Activated T-cell treated with anti-CD3 and anti-CD28 coated beads for 4 hours (primary cell): ENCODE measurements around the gene DPEP1.
"Not testable (repeated sequence)": the region's sequence is repeated elsewhere in the genome, so short reads cannot be mapped to it uniquely, and the experiment has no call there.

Source experiments
- DNase-seq: peaks from one replicate; pipeline ENCODE4 v3.0.0-alpha.2; 2020

DPEP1 gene

GRCh38 chr16:89621698-89622409, 8.4 kb downstream of the DPEP1 start:
- no peak for DNase-seq

DNA sequence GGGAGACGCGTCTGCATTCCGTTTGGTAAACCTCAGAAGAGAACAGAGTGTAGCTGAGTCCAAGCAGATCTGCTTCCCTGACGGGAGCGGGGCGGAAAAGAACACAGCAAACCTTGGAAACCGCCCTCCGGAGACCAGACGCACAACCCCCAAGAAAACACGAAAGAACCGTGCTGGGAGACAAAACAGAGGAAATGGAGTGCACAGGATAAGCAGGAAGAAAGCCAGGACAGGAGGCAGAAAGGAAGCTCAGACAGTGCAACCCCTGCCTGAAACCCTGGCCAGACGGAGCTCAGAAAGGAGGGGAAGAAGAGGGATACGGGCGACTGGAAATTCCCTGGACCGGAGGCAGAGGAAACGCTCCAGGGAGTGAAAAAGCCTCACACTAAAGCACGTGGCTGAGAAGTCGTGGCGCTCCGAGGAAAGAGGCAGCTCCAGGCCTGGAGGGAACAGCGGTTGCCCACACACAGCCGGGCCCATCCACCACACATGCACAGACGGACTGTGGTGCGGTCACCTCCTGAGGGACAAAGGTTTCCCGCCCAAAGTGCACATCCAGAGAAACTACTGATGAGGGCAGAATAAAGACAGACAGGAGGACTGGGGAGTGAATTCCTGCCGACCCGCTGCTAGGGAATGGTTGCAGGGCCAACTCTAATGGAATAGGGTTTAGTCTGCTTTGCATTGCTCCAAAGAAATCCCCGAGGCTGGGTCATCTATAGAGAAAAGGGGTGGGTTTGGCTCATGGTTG, 10.2 kb downstream of the DPEP1 start:
- DNase-seq, result no peak

GRCh38 chr16:89624777-89625761, 11.6 kb downstream of the DPEP1 start:
- DNase-seq, result no peak

- DNase-seq, result no peak
These were observed 16.6 kb downstream of the DPEP1 start for GRCh38 chr16:89629827-89630610.

- DNase-seq, result no peak
These were observed 19.7 kb downstream of the DPEP1 start for GRCh38 chr16:89633064-89633631.

GRCh38 chr16:89634463-89635385, 21.3 kb downstream of the DPEP1 start:
- DNase-seq, result not testable (repeated sequence)

- DNase-seq, result no peak
These were observed 23.2 kb downstream of the DPEP1 start for GRCh38 chr16:89636663-89637062.

DNA sequence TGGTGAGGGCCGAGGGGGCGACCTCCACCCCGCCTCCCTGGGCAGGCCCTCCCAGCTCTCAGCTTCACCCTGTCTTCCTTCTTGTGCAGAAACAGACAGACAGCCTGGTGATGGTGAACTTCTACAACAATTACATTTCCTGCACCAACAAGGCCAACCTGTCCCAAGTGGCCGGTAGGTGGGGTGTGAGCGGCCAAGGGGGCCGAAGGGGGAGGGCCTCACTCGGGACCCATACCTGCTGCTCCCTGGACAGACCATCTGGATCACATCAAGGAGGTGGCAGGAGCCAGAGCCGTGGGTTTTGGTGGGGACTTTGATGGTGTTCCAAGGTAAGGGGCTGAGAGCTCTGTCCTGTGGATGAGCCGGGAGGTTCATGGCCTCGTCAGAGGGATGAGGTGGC, 23.9 kb downstream of the DPEP1 start:
- no peak for DNase-seq

DNA sequence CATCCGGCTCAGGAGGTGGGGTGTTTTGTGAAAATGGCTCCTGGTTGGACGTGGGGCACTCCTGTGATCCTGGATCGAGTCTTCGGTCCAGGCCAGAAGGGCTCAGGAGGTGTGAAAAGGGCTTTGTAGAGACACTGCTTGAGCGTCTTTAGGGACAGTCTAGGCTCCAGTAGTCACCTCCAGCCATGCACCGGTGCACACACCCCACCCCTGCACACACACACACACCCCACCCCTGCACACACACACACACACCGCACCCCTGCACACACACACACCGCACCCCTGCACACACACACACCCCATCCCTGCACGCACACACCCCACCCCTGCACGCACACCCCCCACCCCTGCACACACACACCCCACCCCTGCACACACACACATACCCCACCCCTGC, 25.0 kb downstream of the DPEP1 start:
- DNase-seq, result no peak

DNA sequence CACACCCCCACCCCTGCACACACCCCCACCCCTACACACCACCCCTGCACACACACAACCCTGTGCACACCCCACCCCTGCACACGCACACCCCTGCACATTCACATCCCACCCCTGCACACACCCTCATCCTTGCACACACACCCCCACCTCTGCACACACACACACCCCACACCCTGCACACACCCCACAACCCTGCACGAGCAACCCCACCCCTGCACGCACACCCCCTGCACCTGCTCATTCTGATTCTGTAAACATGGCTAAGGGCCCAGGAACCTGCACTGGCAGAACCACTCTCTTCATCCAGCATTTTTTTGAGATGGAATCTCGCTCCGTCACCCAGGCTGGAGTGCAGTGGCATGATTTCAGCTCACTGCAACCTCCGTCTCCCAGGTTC, 25.9 kb downstream of the DPEP1 start:
- DNase-seq, result no peak

- no peak for DNase-seq
These were observed 28.1 kb downstream of the DPEP1 start for GRCh38 chr16:89641458-89642119.

DNA sequence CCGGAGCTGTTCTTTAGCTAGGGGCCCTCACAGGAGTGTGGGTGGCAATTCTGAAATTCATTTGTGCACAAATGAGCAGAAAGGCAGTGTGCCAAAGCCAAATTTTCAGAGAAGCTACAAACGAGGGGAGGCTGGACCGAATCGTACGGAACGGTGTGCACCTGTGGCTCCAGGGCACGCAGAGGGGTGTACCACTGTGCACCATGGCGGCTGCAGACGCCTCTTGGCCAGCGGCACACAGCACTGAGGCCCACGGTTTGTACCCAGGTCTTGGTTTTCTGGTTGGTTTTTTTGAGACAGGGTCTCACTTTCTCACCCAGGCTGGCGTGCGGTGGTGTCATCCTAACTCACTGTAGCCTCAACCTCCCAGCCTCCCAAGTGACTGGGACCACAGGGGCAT, 29.1 kb downstream of the DPEP1 start:
- no peak for DNase-seq

GRCh38 chr16:89643769-89644300, 30.4 kb downstream of the DPEP1 start:
- no peak for DNase-seq

DNA sequence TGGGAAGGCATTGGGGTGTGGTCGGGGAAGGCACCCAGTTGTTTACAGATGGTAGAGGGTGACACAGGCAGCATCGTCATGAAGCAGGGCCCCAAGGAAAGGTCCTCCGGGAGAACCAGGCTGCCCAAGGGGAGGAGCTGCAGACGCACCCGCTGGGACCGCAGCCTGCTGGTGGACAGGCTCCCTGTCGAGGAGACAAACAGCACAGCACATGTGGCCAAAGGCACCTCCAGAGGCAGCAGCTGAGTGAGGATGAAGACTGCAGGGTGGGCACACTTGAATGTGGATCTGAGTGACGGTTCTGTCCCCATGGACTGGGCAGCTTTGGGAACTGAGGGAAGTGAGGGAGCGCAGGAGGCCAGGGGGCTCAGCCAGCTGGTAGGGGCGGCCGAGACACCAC, 31.7 kb downstream of the DPEP1 start:
- DNase-seq, result no peak

DNA sequence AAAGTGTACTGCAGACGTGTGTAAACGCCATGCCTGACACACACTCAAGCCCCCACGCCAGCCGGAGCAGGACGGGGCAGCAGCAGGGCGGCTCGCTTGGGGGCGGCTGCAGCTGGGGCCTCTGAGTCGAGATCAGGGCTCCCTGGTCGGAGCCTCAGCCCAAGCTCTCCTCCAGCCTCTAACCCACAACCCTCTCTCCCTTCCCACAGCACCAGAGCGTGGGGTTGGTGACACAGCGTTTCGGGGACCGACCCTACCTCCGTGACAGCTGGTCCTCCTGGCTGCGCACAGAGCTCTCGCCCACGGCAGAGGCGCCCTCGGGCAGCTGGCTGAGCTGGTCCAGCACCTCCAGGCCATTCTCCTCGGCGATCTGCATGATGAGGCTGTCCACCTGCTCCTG, 32.8 kb downstream of the DPEP1 start:
- DNase-seq, result no peak

GRCh38 chr16:89646906-89647305, 33.5 kb downstream of the DPEP1 start:
- no peak for DNase-seq

DNA sequence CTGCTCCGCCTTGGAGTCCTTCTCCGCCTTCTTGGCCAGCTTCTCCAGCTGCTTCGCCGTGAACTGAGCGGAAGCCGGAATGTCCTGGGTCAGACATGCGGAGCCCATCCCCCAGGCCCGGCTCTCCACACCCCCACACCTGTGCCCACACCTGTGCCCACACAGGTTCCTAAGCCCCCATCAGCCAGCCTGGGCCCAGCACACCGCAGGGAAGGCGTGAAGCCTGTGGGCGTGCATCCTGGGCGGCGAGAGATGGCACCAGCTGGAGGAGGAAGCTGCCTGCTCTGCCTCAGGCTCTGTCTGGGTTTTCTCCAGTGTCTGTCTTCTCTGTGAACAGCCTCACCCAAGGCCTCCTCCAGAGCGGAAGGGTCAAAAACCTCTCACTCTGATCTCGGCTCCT, 38.1 kb downstream of the DPEP1 start:
- DNase-seq, result no peak

DNA sequence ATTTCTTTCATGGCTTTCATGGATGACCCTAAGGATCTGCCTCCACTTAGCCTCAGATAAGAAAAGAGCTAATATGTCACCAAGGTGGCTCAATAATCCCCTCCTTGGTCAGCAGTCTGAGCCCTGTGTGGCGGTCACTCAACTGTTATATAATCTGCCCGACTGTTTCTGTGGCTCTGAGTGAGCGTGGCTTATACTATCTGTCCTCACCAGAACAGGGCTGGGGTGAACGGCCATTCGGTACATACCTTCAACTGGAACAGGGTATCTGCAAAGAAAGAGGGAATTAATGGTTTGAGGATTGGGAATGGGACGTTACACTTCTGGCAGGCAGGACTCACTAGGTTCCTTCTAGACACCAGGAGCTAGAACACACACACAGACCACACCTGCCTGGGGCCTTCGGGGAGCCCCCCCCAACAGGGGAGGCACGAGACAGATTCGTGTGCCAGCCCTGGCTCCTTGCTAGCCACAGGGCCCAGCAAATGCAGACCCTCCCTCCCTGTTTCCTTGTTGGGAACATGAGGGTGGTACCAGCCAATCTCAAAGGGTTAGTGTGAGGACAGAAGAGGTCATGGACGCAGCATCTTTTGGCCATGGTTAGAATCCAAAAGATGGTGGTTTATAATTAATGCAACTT, 40.3 kb downstream of the DPEP1 start:
- DNase-seq, result no peak

- DNase-seq, result no peak
These were observed 41.7 kb downstream of the DPEP1 start for GRCh38 chr16:89655062-89655643.
